HG02973 (cell line): Measurements from ENCODE around the gene BRD3OS.
A peak's percentile ranks its signal among the peaks of the same experiment; 100 is the strongest.
"Not testable (repeated sequence)": the region's sequence is repeated elsewhere in the genome, so short reads cannot be mapped to it uniquely, and the experiment has no call there.

Source experiments
- ATAC-seq: cut with Tn5 transposase; IDR thresholded peaks from one replicate; pipeline ENCODE4 v1.9.1; 2021; ENCODE audit warnings: moderate library complexity; ENCODE audit not compliant: unreplicated experiment

BRD3OS gene

DNA sequence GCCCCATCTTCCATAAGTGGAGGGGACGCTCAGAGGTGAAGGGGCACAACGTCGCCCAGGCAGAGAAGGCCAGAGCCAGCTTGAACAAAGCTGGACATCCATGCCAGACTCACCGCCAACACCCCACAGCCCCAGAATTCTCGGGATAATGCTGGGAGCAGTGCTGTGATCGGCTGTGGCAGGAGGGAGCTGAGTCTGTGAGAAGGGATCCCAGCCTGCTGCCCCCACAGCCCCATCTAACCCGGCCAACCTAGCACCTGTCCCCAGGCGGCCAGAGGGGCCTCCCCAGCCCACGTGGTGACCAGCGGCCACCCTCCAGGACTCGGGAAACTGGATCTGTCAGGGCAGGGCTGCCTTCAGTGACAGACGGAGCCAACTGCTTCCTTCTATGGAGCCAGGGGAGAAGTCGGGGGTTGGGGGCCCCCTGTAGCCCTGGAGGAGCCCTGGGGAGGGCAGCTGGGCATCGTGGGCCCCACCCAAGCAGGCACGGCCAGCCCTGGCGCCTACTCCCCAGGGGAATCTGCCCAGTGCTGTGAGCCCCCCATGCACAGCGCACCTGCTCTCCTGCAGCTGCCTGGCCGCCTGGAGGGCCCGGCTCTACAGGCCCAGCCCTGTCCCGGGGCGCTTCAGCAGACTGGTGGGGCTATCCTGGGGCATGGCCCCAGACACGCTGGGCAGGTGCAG, 36.5 kb downstream of the BRD3OS start:
- no peak for ATAC-seq

DNA sequence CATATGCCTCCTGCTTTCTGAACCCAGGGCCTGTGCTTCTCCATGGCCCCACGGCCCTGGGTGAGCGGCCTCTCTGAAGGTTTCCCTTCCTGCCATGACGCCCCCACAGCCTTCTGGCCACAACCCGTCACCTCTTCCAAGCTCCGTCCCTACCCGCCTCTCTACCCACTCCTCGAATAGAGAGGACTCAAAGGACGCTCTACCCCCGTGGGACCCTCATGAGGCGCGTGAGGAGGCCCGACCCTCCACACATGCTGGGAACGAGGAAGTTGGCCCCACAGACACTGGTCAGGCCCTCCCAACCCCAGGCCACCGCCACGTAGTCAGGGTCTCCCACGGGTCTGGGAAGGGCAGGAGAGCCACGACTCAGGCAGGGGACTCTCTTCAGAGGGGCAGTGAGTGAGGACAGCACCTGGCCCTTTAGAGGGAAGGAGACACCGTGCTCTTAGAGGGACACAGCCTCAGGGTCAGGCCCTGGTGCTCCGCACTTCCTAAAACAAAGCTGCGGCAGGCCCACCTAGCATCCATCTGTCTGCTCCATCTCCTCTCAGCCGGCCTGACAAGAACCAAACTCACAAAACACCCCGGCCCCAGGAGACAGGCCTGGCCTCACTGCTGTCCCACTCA, 37.3 kb downstream of the BRD3OS start:
- ATAC-seq: no peak

DNA sequence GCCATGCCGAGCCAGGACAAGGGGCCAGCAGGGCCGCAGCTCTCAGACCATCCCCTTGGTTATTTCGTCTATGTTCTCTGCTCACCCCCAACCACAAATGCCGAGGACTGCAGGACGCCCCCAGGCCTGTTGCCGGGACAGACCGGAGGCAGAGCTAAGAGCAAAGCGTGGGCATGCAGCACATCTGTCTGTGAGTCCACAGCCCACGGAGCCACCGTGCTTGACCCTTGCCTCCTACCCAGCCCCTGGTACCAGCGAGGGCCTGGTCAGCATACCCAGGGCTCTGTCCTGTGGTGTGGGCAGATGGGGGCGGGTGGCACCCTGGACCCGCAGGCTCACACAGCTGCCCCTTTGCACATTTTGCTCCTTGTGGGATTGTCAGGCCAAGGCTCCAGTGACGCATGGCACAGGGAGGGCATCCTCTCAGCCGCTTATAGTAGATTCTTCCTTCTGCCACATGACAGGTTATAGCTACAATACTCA, 37.8 kb downstream of the BRD3OS start:
- ATAC-seq: no peak

DNA sequence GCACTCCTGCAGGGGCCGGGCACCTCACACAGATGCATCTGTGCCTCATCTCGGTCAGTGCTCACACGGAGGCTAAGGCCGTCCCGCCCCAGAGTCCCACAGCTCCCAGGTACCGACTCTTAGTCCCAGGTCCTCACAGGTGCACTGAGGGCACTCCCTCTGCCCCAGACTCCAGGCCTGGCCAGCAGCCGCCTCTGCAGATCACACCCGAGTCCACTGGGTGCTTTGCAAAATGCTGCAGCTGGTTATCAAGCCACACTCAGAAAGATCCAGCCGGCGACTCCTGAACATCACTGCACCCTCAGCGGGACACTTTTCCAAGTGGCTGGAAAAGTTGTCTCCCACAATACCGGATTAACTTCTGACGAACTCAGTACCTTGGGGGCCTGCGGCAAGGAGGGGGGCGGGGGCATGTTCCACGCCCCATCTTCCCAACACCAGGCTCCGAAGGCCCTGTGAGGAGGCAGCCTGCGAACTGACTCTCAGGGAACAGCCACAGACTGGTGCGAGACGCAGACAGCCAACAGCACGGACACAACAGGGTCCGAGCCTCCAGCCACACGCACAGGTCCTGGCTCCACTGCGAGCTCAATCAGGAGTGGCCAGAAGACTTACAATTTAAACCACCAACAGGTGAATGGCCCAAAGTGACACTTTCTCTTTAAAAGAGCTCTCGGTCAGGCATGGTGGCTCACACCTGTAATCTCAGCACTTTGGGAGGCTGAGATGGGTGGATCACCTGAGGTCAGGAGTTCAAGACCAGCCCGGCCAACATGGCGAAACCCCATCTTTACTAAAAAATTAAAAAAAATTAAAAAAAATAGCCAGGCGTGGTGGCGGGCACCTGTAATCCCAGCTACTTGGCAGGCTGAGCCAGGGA, 38.5 kb downstream of the BRD3OS start:
- ATAC-seq: no peak

DNA sequence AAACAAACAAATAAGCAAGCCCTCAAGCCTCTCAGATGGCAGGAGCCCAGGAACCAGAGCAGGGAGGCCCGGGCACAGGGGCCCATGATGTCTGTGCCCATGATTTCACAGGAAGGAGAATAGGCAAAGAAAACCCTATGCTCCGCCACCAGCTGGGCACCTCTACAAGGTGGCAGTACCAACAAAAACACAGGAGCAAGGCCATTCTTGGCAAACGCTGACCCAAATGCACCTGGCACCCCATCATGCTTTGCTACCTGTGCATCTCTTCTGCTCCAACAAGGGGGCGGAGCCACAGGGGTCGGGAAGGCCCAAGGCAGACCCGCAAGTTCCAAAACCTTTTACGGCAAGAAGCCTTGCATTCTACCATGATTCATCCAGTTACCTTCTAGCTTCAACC, 39.4 kb downstream of the BRD3OS start:
- ATAC-seq: no peak

DNA sequence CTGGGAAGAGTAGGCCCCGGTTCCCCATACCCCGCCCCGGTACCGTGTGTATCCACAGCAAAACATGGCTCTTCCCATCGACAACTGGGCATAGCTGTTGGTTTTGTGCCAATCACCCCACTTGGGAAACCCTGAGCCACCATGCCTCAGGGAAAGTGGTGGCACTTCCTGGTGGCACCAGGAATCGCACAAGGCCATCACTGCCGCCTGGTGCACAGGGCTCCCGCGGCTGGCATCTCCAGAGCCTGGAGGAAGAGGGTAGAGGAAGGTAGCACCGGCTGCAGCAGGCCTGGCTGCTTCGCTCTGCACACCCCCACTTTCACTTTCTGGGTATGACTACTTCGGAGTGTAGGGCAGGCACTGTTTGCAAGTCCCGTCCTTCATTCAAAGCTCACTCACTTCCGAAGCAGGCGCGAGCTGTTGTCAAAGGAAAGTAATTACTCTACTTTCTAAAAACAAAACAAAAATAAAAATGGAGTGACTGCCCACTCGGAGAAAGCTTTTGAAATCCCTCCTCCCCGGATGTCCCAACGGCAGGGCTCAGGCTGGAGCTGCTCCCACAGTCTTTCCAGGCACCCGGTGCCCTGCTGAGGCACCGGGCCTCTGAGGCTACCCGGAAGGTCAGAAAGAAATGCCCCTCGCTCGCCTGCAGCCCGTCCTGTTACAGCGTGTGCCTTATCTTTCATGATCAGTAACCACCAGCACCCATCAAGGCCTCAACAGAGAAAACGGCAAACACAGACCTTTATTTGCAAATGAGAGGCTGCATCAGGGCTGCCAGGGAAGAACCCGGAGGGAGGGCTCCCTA, 40.5 kb downstream of the BRD3OS start:
- ATAC-seq: no peak

DNA sequence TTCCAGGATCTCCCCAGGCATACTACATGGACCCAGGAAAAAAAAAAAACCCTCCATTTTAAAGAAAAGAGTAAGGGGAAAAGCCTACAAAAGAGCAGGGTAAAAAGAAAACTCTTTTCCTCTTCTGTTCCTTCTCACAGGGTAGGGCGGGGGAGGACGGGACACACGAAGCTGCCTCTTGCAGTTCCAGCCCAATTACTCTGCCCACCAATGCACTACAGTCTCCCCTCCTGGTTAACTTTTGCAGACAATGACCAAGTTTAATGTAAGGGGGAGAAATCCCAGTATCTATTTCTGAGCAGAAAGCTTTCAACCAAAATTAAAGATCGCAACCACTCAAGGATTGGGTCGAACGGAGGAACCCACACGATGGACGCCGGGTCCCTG, 41.2 kb downstream of the BRD3OS start:
- no peak for ATAC-seq

DNA sequence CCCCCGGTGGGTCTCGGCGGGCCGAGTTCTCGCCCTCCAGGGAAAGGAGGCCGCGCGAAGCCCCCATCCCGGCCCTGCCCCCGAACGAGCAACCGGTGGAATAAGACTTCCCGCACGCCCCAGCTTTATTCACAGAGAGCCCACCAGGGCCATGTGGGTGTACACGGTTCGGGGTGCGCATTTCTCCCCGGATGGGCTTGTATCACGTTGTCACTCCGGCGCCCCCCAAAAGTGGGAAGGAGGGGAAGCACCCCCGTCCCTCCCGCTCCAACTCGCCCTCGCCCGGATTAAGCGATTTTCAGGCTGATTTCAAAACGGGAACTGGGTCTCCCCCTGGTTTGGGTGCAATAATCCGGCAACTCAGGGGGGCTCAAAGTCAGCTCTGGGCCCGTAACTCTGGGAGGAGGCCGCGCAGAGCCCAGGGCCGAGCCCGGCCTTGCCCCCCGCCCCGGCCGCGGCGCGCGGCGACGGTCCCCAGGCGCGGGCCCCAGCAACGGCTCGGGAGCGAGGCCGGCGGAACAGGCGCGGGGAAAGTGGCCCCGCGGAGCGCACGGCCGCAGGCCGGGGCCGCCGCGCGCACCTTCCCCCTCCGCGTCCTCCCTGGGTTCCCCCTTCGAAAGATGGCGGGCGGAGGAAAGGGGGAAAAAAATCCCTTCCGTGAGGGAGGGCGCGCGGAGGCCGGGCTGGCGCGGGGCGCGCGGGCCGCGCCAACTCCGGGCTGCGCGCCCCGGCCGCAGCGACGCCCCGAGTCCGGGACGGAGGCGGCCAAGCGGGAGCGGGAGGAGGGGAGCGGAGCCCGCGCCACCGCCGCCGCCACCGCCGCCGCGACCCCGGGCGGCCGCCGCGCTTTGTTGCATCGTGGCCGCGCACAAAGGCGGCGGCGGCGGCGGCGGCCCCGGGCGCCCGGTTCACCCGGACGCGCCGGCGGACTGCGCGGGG, 41.9 kb downstream of the BRD3OS start:
- peak; percentile 8 for ATAC-seq

DNA sequence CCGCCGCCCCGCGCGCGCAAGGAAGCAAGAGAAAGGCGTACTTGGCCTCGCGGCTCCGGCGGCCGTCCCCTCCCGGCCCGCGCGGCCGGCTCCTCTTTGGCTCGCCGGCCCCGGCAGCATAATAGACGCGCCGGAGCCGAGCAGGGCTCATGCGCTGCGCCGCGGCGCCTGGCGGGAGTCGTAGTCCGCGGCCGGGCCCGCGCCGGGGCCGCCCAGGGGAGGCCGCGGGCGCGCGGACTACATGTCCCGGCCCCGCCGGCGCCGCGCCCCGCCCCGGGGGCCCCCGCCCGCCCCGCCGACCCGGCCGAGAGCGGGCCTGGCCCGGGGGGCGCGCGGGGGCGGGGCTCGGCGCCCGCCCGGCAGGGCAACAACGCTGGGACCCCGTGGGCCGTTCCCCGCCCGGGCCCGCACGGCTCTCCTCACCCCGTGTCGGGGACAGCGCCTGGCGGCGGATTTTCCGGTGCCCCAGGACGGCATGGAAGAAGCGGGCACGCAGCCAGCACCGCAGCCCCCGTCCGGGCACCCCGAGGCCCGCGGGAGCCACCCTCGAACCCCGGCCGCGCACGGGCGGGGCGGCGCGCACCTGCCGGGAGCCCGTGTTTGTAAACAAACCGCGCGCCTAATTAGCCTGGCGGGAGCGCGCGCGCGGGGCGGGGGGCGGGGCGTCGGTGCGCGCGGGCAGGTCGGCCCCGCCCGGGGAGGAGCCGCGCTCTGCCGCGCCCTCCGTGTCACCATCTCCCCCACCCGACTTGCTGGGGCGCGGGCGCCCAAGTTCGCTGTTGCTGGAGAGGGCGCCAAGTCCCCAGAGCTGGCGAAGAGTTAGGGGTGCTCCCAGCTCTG, 42.8 kb downstream of the BRD3OS start, which contains the start of gene BRD3:
TSS of gene BRD3 (minus strand) at position 123 of the 840 bp plus-strand sequence. CDS start 14,549 bp downstream, outside the sequence.
- ATAC-seq: peak; percentile 69

DNA sequence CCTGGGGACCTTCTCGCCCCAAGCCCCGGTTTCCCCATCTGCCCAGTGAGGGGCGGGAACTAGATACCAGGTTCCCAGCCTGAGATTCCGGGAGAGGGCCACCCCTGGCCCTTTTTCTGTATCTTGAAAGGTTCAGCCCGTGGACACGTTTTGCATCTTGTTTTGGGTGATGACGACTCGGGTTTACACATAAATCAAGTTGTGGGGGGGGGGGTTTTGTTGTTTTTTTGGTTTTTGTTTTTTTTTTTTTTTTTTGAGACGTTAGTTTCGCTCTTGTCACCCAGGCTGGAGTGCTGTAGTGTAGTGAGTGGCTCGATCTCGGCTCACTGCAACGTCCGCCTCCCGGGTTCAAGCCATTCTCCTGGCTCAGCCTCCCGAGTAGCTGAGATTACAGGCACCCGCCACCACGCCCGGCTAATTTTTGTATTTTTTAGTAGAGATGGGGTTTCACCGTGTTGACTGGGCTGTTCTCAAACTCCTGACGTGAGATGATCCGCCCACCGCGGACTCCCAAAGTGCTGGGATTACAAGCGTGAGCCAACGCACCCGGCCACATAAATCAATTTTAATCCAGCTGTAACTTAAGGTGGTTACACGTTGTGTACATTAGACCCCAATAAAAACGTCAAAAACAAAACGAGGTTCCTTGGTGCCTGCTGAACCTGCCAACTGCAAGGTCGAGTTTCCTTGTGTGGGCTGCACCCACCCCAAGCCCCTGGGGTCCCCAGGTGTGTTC, 43.6 kb downstream of the BRD3OS start:
- no peak for ATAC-seq

DNA sequence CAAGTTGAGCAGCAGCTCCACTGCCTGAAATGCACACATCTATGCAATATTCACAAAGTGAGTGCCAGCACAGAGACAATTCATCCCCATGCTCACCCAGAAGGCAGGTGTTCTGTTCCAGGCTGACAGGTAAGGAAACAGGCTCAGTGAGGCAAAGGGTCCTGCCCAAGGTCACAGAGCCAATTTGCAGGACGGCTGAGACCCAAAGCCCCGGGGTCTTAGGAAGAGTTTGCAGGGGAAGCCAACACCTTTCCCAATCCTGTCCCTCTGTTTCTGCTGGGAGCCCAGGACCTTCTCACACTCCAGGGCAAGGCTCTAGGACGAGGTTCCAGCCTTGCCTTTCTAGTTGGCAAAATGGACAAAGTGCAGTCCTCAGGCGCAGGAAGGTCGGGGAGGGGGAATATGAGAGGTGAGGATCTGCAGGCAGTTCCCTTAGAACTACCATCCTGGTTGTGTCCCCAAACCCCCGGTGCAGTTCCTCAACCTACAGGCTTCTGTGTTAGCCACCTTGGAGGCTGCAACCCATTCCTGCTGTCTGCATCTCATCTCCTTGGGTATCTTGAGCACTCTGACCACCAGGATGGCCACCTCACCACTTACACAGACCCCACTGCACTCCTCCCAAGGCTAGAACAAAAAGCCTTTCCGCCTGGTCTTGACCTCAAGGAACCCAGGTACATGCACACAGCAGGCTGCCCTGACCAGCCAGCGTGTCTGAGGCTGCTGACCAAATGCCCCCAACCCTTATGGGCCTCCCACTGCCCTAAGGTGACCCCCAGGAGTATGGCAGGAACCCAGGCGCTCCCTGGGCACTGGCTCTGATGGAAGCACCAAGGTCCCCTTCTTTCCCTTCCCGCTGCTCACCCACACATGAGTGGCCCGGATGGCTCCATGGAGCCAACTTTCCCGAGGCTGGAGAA, 44.5 kb downstream of the BRD3OS start:
- ATAC-seq: no peak

DNA sequence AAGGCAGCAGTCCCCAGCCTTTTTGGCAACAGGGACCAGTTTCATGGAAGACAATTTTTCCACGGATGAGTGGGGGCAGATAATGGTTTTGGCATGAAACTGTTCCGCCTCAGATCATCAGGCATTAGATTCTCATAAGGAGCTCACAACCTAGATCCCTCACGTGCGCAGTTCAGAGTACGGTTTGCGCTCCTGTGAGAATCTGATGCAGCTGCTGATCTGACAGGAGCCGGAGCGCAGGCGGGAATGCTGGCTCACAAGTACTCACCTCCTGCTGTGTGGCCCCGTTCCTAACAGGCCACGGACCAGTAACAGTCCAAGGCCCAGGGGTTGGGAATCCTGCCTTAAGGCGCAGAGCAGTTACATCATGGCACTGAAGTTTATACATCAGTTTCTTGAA, 45.9 kb downstream of the BRD3OS start:
- no peak for ATAC-seq

DNA sequence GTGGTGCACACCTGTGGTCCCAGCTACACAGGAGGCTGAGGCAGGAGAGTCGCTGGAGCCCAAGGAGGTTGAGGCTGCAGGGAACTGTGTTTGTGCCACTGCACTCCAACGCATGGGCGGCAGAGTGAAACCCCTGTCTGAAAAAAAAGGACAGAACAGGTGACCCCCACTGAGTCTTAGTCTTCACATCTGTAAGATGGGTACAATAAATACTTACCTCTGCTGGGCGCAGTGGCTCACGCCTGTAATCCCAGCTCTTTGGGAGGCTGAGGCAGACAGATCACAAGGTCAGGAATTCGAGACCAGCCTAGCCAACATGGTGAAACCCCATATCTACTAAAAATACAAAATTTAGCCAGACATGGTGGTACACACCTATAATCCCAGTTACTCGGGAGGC, 47.4 kb downstream of the BRD3OS start:
- ATAC-seq: not testable (repeated sequence)

DNA sequence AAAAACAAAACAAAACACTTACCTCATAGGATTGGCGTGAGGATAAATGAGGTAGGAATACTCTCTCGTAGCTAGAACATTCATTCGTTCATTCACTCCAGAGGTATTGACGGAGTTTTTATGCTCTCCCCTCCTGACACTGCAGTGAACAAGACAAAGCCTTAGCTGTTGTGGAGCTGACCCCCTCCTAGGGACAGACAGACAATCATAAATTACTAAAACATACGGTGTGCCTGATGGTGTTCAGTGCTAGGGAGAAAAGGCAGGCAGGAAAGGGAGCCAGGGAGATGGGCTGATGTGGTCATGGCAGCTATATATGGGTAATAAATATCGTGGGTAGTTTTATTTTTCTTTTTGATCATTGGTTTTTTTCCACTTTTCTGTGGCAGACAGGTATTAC, 48.2 kb downstream of the BRD3OS start:
- ATAC-seq: no peak

DNA sequence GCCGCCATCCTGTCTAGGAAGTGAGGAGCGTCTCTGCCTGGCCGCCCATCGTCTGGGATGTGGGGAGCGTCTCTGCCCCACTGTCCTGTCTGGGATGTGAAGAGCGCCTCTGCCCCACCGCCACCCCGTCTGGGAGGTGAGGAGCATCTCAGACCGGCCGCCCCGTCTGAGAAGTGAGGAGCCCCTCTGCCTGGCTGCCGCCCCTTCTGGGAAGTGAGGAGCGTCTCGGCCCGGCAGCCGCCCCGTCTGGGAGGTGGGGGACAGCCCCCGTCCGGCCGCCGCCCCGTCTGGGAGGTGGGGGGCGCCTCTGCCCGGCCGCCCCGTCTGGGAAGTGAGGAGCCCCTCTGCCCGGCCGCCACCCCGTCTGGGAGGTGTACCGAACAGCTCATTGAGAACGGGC, 50.4 kb downstream of the BRD3OS start:
- ATAC-seq: not testable (repeated sequence)

DNA sequence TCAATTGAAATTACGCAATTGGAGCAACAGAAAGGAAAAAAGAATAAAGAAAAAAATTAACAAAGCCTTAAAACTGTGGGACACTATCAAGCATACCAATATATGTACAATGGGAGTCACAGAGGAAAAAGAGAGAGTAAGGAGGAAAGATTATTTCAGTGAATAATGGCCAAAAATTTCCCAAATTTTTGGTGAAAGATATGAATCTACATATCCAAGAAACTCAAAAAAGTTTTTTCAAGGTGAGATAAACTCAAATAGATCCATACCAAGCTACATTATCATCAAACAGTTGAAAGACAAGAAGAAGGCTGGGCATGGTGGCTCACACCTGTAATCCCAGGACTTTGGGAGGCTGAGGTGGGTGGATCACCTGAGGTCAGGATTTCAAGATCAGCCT, 51.4 kb downstream of the BRD3OS start:
- ATAC-seq: no peak
